GM12878 (cell line): ENCODE results near the gene RCVRN. TPM values are rescaled to one million over a fixed set of nuclear protein-coding genes. Genes with fewer than 3 reads are reported as not detected.

Source experiments
- ATAC-seq: fragments of 200-7000 bp; cut with Tn5 transposase; 3 replicates; pipeline ENCODE4 v1.9.1; 2020; ENCODE audit warnings: mild to moderate bottlenecking, moderate library complexity
- BruUV-seq: library from RNA; stranded (reverse); fragments of 400-500 nt; replicated peaks from 2 replicates; lab custom pipeline; 2021; lab: Mats Ljungman, UMichigan
- CTCF ChIA-PET: fragments of 300-600 bp; sonication (Branson Sonifier 250); formaldehyde crosslinking; extraction: SDS; loops from one replicate; lab custom pipeline; 2021; ENCODE audit warnings: inconsistent platforms; lab: Yijun Ruan, JAX
- POLR2A ChIA-PET: fragments of 350-600 bp; formaldehyde crosslinking; extraction: SDS; loops from one replicate; lab custom pipeline; 2021; ENCODE audit warnings: inconsistent platforms; lab: Charles Lee
- RAD21 ChIA-PET: fragments of 300-600 bp; sonication (Branson Sonifier 250); formaldehyde crosslinking; loops from one replicate; lab custom pipeline; 2023; ENCODE audit warnings: antibody characterized with exemption; ENCODE audit not compliant: unreplicated experiment; lab: Charles Lee
- SMC1A ChIA-PET: fragments of 300-600 bp; sonication (Branson Sonifier 250); formaldehyde crosslinking; loops from one replicate; lab custom pipeline; 2023; ENCODE audit not compliant: unreplicated experiment, uncharacterized antibody; lab: Charles Lee
- DNase-seq: peaks from one replicate; pipeline ENCODE4 v3.0.0-alpha.2; 2011; ENCODE audit warnings: low read depth, low spot score
- FAIRE-seq: peaks from 3 replicates; lab custom pipeline; 2011; peaks lifted over from hg19 to GRCh38; lab: Jason Lieb, UNC
- H2AFZ ChIP-seq: 2 replicates; pipeline ENCODE4 v1.6.0; 2011; ENCODE audit warnings: low read depth, low read length, control low read depth; ENCODE audit not compliant: control insufficient read depth
- H3K27ac ChIP-seq: 2 replicates; pipeline ENCODE4 v1.5.1; 2011; ENCODE audit warnings: control low read depth; ENCODE audit not compliant: control insufficient read depth, insufficient read depth
- H3K27me3 ChIP-seq, 2 experiments: replicated peaks in 1 of 2; 2 replicates each; pipeline versions ENCODE4 v1.6.0 to v1.6.1; 2011; ENCODE audit warnings: low read length in 1 of 2; ENCODE audit not compliant: control insufficient read depth in 2 of 2, insufficient read depth in 2 of 2
- H3K36me3 ChIP-seq, 2 experiments: 2 replicates each; pipeline ENCODE4 v1.5.1; 2011; ENCODE audit warnings: low read length in 1 of 2; ENCODE audit not compliant: control insufficient read depth in 2 of 2, insufficient read depth in 2 of 2
- H3K4me1 ChIP-seq: 2 replicates; pipeline ENCODE4 v1.6.1; 2011; ENCODE audit warnings: mild to moderate bottlenecking, low read length, moderate library complexity, mixed read lengths; ENCODE audit not compliant: control insufficient read depth, insufficient read depth
- H3K4me2 ChIP-seq: 2 replicates; pipeline ENCODE4 v1.6.0; 2011; ENCODE audit warnings: control low read depth; ENCODE audit not compliant: control insufficient read depth, insufficient read depth
- H3K4me3 ChIP-seq: fragments of 200-600 bp; sonication (generic); 2 replicates; pipeline ENCODE4 v1.5.1; 2016
- H3K79me2 ChIP-seq: 2 replicates; pipeline ENCODE4 v1.6.0; 2011; ENCODE audit warnings: low read length; ENCODE audit not compliant: control insufficient read depth, insufficient read depth
- H3K9ac ChIP-seq: 2 replicates; pipeline ENCODE4 v1.8.0; 2011; ENCODE audit warnings: low read length, control low read depth, mixed read lengths; ENCODE audit not compliant: control insufficient read depth, insufficient read depth
- H3K9me3 ChIP-seq: replicated peaks from 3 replicates; pipeline ENCODE4 v1.5.1; 2011; ENCODE audit warnings: mild to moderate bottlenecking, low read length; ENCODE audit not compliant: control insufficient read depth, insufficient read depth
- H4K20me1 ChIP-seq: 2 replicates; pipeline ENCODE4 v1.6.0; 2011; ENCODE audit not compliant: control insufficient read depth, insufficient read depth
- CEBPB ChIP-seq, 2 experiments: fragments of 150-350 bp in 1 of 2; IDR thresholded peaks; 2 replicates each; pipeline ENCODE4 v1.6.1; 2012 to 2014; ENCODE audit warnings: low read depth in 2 of 2, low read length in 2 of 2, borderline replicate concordance in 1 of 2, inconsistent platforms in 1 of 2
- CHD4 ChIP-seq: fragments of 200-600 bp; sonication (generic); IDR thresholded peaks from 2 replicates; pipeline ENCODE4 v1.6.1; 2016; ENCODE audit warnings: mild to moderate bottlenecking
- HCFC1 ChIP-seq: fragments of 150-350 bp; IDR thresholded peaks from 2 replicates; pipeline ENCODE4 v1.6.1; 2014; ENCODE audit warnings: low read length
- HDAC2 ChIP-seq: fragments of 200-600 bp; sonication (generic); IDR thresholded peaks from 2 replicates; pipeline ENCODE4 v1.6.1; 2017
- SREBF1 ChIP-seq: IDR thresholded peaks from 2 replicates; pipeline ENCODE4 v1.6.1; 2012; ENCODE audit warnings: mild to moderate bottlenecking, low read length
- STAT3 ChIP-seq: IDR thresholded peaks from 2 replicates; pipeline ENCODE4 v1.6.1; 2011; ENCODE audit warnings: low read depth, low read length, improper control_type of control experiment
- ZNF207 ChIP-seq: fragments of 450-650 bp; IDR thresholded peaks from 2 replicates; pipeline ENCODE4 v1.6.1; 2014; ENCODE audit warnings: antibody characterized with exemption, mild to moderate bottlenecking, borderline replicate concordance
- ZNF217 ChIP-seq: fragments of 450-650 bp; IDR thresholded peaks from 2 replicates; pipeline ENCODE4 v1.6.1; 2017; ENCODE audit warnings: antibody characterized with exemption, mild to moderate bottlenecking
- WGBS: methylation state at CpG from one replicate; pipeline ENCODE4 v1.1.6; 2016; ENCODE audit warnings: low lambda C conversion rate; ENCODE audit not compliant: insufficient replicate concordance, insufficient coverage; ENCODE audit errors: missing lambda C conversion rate; 5-methylcytosine and 5-hydroxymethylcytosine counted together
- in situ Hi-C: fragments of 300-500 bp; cut with MboI; formaldehyde crosslinking; loops from 9 replicates; pipeline ENCODE4 v1.14.3; 2018; ENCODE audit warnings: mixed read lengths
- intact Hi-C: fragments of 100-400 bp; cut with micrococcal nuclease; formaldehyde crosslinking; loops from one replicate; pipeline ENCODE4 v1.14.2; 2022; ENCODE audit not compliant: unreplicated experiment
- polyA plus RNA-seq, 11 experiments: library from polyadenylated mRNA; depleted of rRNA in 4 of 11; unstranded in 6 of 11; stranded (reverse) in 5 of 11; fragments of >200 nt; fragmentation: Nextera tagmentation in 4 of 11; fragmentation: Illumina TruSeq in 1 of 11; extraction: Ambion mirVana in 4 of 11; extraction: Trizol in 1 of 11; gene quantifications; 1 replicate in 1 of 11; 2 replicates in 10 of 11; pipeline versions ENCODE4 v1.2.1 to v1.2.3, GENCODE V29; 2011 to 2016; ENCODE audit warnings: inconsistent platforms in 2 of 11, missing spikeins in 2 of 11, low read depth in 1 of 11
- total RNA-seq, 4 experiments: library from RNA; depleted of rRNA in 3 of 4; stranded (reverse); fragments of >200 nt in 3 of 4; fragmentation: Illumina TruSeq in 1 of 4; extraction: Trizol in 1 of 4; gene quantifications; 2 replicates each; pipeline versions ENCODE4 v1.2.1 to v1.2.3, GENCODE V29; 2013 to 2021
- TF ChIP-seq, protein P1 (sequence below): fragments of 450-650 bp; IDR thresholded peaks from 2 replicates; pipeline ENCODE4 v1.6.1; 2017; ENCODE audit warnings: low read depth, mild to moderate bottlenecking, moderate library complexity
- TF ChIP-seq, protein P2 (sequence below): IDR thresholded peaks from 2 replicates; pipeline ENCODE4 v1.6.1; 2011; ENCODE audit warnings: borderline replicate concordance, low read depth, mild to moderate bottlenecking, moderate library complexity, mixed read lengths, low read length; ENCODE audit not compliant: insufficient read depth; ENCODE audit errors: extremely low read length
- TF ChIP-seq, protein P3 (sequence below): IDR thresholded peaks from 2 replicates; pipeline ENCODE4 v1.6.1; 2012; ENCODE audit warnings: low read length, inconsistent platforms

RCVRN gene
- total and polyA plus RNA-seq, 10 of the 15 experiments (the other 5 are each of a cell fraction or from before 2014, with no cell fraction given), result 0.07 to 0.23 (median 0.14) TPM; not detected in 6

DNA sequence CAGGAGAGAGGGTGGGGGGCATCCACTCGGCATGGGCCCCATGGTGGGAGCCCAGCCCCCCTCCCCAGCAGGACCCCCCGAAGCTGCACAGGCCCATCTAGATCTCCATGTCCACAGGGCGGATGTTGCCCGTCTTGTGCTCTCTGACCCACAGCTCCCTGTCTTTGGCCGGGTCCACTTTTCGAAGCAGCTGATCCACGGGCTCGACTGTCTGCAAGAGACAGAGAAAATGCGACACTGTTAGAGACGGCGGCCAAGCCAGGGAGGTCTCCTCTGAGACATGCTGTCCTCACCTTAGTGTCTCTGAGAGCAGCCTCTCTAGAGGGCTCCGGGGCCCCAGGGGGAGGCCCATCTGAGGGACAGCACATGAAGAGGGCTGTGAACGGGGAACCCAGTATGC is 12.1 kb upstream of the RCVRN start:
- H3K36me3 ChIP-seq, result no peaks in the 10 kb centered on the region; a peak in 1 of 4 replicates
- ATAC-seq, result no peak
- no peaks in the 10 kb centered on the region for H3K27me3 ChIP-seq
- POLR2A ChIA-PET, result no interaction called here
- no peak for DNase-seq
- no peaks in the 10 kb centered on the region for H3K9me3 ChIP-seq
- H3K27ac ChIP-seq, result no peak overlapping the region
- intact Hi-C loops (no loop called here), in situ Hi-C loops (no loop called here)
- CTCF ChIA-PET, result interaction anchor here (1.3 kb wide), 1 partner anchor 697 kb away, joined by 5 read pairs; no protein-coding TSS in a partner anchor
- H3K4me3 ChIP-seq, result no peak overlapping the region
- H3K4me2 ChIP-seq, result no peak overlapping the region
- SMC1A ChIA-PET, result no interaction called here
- H3K9ac ChIP-seq, result no peak overlapping the region
- WGBS, result 65% methylated on average over 13 of the region's 13 CpGs
- H4K20me1 ChIP-seq, result no peaks in the 10 kb centered on the region
- no peaks in the 10 kb centered on the region for H3K4me1 ChIP-seq
- BruUV-seq, result no TSS peak
- H2AFZ ChIP-seq, result no peak overlapping the region
- no peak for TF ChIP-seq ZNF207
- TF ChIP-seq, all 136 proteins: peak for 0
- RAD21 ChIA-PET, result no interaction called here
- no peak for FAIRE-seq
- no peaks in the 10 kb centered on the region for H3K79me2 ChIP-seq

DNA sequence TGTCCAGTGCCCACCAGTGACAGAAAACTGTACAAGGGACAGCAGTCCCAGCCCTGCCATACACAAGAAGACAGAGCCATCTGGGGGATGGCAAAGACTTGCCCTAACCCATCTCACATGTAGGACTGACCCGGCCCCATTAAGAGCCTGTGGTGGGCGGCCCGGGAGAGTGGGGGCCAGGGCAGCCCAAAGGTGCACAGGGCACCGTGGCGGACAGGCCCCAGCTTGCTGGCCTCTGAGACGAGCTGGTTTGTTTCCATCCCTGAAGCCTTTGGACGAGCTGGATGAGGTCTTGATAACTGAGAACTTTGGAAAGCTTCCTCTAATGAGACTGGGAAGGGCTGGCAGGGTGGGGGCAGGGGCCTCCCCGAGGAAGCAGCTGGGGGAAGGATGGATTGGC is 11.0 kb upstream of the RCVRN start:
- SMC1A ChIA-PET, result no interaction called here
- TF ChIP-seq, protein P1, sequence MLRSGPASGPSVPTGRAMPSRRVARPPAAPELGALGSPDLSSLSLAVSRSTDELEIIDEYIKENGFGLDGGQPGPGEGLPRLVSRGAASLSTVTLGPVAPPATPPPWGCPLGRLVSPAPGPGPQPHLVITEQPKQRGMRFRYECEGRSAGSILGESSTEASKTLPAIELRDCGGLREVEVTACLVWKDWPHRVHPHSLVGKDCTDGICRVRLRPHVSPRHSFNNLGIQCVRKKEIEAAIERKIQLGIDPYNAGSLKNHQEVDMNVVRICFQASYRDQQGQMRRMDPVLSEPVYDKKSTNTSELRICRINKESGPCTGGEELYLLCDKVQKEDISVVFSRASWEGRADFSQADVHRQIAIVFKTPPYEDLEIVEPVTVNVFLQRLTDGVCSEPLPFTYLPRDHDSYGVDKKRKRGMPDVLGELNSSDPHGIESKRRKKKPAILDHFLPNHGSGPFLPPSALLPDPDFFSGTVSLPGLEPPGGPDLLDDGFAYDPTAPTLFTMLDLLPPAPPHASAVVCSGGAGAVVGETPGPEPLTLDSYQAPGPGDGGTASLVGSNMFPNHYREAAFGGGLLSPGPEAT, result no peak
- TF ChIP-seq STAT3 (no peak), HDAC2 (no peak), CHD4 (no peak), HCFC1 (no peak), SREBF1 (no peak), CEBPB (IDR thresholded peaks at IDR 0.05; ENCODE audit: borderline replicate concordance in 1 of 2, low read depth in 2 of 2, low read length in 2 of 2) (no peak), ZNF217 (no peak)
- TF ChIP-seq, protein P2, sequence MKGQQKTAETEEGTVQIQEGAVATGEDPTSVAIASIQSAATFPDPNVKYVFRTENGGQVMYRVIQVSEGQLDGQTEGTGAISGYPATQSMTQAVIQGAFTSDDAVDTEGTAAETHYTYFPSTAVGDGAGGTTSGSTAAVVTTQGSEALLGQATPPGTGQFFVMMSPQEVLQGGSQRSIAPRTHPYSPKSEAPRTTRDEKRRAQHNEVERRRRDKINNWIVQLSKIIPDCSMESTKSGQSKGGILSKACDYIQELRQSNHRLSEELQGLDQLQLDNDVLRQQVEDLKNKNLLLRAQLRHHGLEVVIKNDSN, result no peak
- TF ChIP-seq, protein P3, sequence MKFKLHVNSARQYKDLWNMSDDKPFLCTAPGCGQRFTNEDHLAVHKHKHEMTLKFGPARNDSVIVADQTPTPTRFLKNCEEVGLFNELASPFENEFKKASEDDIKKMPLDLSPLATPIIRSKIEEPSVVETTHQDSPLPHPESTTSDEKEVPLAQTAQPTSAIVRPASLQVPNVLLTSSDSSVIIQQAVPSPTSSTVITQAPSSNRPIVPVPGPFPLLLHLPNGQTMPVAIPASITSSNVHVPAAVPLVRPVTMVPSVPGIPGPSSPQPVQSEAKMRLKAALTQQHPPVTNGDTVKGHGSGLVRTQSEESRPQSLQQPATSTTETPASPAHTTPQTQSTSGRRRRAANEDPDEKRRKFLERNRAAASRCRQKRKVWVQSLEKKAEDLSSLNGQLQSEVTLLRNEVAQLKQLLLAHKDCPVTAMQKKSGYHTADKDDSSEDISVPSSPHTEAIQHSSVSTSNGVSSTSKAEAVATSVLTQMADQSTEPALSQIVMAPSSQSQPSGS, result no peak

More for the DNA sequence above, 11.0 kb upstream of the RCVRN start:
- Histone ChIP-seq H3K27ac (no peak overlapping the region), H3K4me1 (no peaks in the 10 kb centered on the region), H3K79me2 (no peaks in the 10 kb centered on the region), H3K4me3 (no peak overlapping the region), H4K20me1 (no peaks in the 10 kb centered on the region), H3K36me3 (no peaks in the 10 kb centered on the region; a peak in 1 of 4 replicates), H3K27me3 (peaks cover 0 to 1% of the 10 kb centered on the region in 2 experiments; a peak in 2 of 4 replicates), H3K4me2 (no peak overlapping the region), H2AFZ (no peak overlapping the region), H3K9ac (no peak overlapping the region), H3K9me3 (no peaks in the 10 kb centered on the region)
- no peak for DNase-seq
- no peak for ATAC-seq
- ChIA-PET RAD21 (no interaction called here), POLR2A (no interaction called here), CTCF (no interaction called here)
- WGBS, result 44% methylated on average over 8 of the region's 8 CpGs
- FAIRE-seq, result no peak
- in situ Hi-C loops (no loop called here), intact Hi-C loops (no loop called here)
- BruUV-seq, result no TSS peak
